Adrenal gland (tissue), 12 donors: ENCODE results near the gene ASCL3. TPM values are rescaled to one million over a fixed set of nuclear protein-coding genes. Genes with fewer than 3 reads are reported as not detected.

Source experiments
- DNase-seq, 7 donors: peaks; one replicate each; pipeline ENCODE4 v3.0.0-alpha.2; 2019 to 2020
- H3K27ac ChIP-seq, 5 donors: fragments of 200-600 bp; sonication (generic) in 4 of 5; 1 replicate in 3 of 5; 2 replicates in 2 of 5; pipeline versions ENCODE4 v1.5.1 to v1.8.0; 2016 to 2020; ENCODE audit warnings: mild to moderate bottlenecking in 1 of 5
- H3K27me3 ChIP-seq: fragments of 200-600 bp; 2 replicates; pipeline ENCODE4 v1.8.0; 2021
- H3K36me3 ChIP-seq, 2 donors: fragments of 200-600 bp; replicated peaks in 1 of 2; 1 replicate in 1 of 2; 2 replicates in 1 of 2; pipeline versions ENCODE4 v1.5.1 to v1.8.0; 2018 to 2022
- H3K4me1 ChIP-seq, 2 donors: fragments of 200-600 bp; replicated peaks in 1 of 2; 1 replicate in 1 of 2; 2 replicates in 1 of 2; pipeline versions ENCODE4 v1.5.1 to v1.8.0; 2018 to 2021
- H3K4me3 ChIP-seq, 4 donors: fragments of 200-600 bp; sonication (generic) in 3 of 4; one replicate each; pipeline ENCODE4 v1.5.1; 2016 to 2018
- H3K9me3 ChIP-seq, 3 donors: fragments of 200-600 bp; sonication (generic) in 1 of 3; replicated peaks in 1 of 3; 1 replicate in 2 of 3; 2 replicates in 1 of 3; pipeline versions ENCODE4 v1.5.1 to v1.8.0; 2016 to 2021
- CTCF ChIP-seq, 6 experiments: fragments of 450-650 bp in 4 of 6; fragments of 200-600 bp in 2 of 6; sonication (generic) in 1 of 6; IDR thresholded peaks; 1 replicate in 5 of 6; 2 replicates in 1 of 6; pipeline versions ENCODE4 v1.5.1 to v1.8.0; 2016 to 2021; ENCODE audit warnings: antibody characterized with exemption in 6 of 6, mild to moderate bottlenecking in 2 of 6, moderate library complexity in 1 of 6
- POLR2A ChIP-seq, 2 donors: fragments of 450-650 bp; IDR thresholded peaks; one replicate each; pipeline ENCODE4 v1.6.1; 2017; ENCODE audit warnings: antibody characterized with exemption in 2 of 2, mild to moderate bottlenecking in 2 of 2, moderate library complexity in 1 of 2
- WGBS, 4 donors: extraction: QIAGEN DNeasy Blood & Tissue Kit in 2 of 4; methylation state at CpG; one replicate each; pipeline versions ENCODE4 v1.1.5 to v1.1.7; 2013 to 2017; 5-methylcytosine and 5-hydroxymethylcytosine counted together
- intact Hi-C, 2 donors: fragments of 100-400 bp; cut with DNase I; formaldehyde crosslinking; loops; one replicate each; pipeline versions ENCODE4 v1.14.1 to v1.15.0; 2022 to 2023
- polyA plus RNA-seq, 3 donors: library from polyadenylated mRNA; stranded (reverse); fragments of 200-250 nt in 2 of 3; fragments of 350-450 nt in 1 of 3; fragmentation: Illumina TruSeq in 1 of 3; extraction: RNeasy Lipid Tissue Mini Kit (QIAGEN cat#74804) in 1 of 3; gene quantifications; one replicate each; pipeline ENCODE4 v1.2.3, GENCODE V29; 2013 to 2014
- total RNA-seq, 9 donors: library from RNA; depleted of rRNA in 4 of 9; stranded (reverse); fragments of >200 nt in 4 of 9; fragments of 120-200 nt in 1 of 9; fragmentation: NEBNext Ultra II Directional in 1 of 9; extraction: Animal tissue kit (Norgen Biotek cat#: 25700) in 1 of 9; gene quantifications; one replicate each; pipeline versions ENCODE4 v1.1.0 to v1.2.4, GENCODE V29; 2013 to 2023
- donor health status: healthy with polysubstance abuse.
- donor health status: Bipolar disorder and iron deficiency.
- donor health status: DM: yes; HTN: yes; CAD: no.
- donor health status: DM: no; HTN: no; CAD: no.
- donor health status: DM: no; HTN: no; CAD: no.
- donor health status: DM: yes; HTN: yes; CAD: no.

Gene ASCL3
- total and polyA plus RNA-seq, 12 donors = not detected

- Histone ChIP-seq H3K36me3 (peaks cover 0 to 12% of the 10 kb centered on the region in 2 donors), H3K4me1 (no peaks in the 10 kb centered on the region), H3K27ac (no peak overlapping the region), H3K27me3 (no peaks in the 10 kb centered on the region), H3K4me3 (no peak overlapping the region), H3K9me3 (no peaks in the 10 kb centered on the region)
- intact Hi-C loops = no loop called here
- 81 to 93% (median 87%) methylated on average over 5 of the region's 5 CpGs for WGBS, 4 donors
- no peak for DNase-seq
- TF ChIP-seq POLR2A (IDR thresholded peaks at IDR 0.05) (no peak), CTCF (IDR thresholded peaks at IDR 0.05) (no peak)
These were observed 15.6 kb downstream of the ASCL3 start for GRCh38 chr11:8927233-8927632.

- TF ChIP-seq POLR2A (IDR thresholded peaks at IDR 0.05) (no peak), CTCF (IDR thresholded peaks at IDR 0.05) (no peak)
- intact Hi-C loops = no loop called here
These were observed 16.6 kb downstream of the ASCL3 start for GRCh38 chr11:8926236-8926635.

GRCh38 chr11:8925711-8926110 is 17.1 kb downstream of the ASCL3 start:
- WGBS, 4 donors = 89 to 100% (median 96%) methylated on average over 3 to 5 of the region's 5 CpGs
- no peak for TF ChIP-seq POLR2A (IDR thresholded peaks at IDR 0.05)
- TF ChIP-seq CTCF (IDR thresholded peaks at IDR 0.05) = no peak
- DNase-seq = no peak
- H3K27me3 ChIP-seq = no peaks in the 10 kb centered on the region
- peaks cover 0 to 28% of the 10 kb centered on the region in 2 donors for H3K36me3 ChIP-seq
- no peak overlapping the region for H3K4me3 ChIP-seq
- no peaks in the 10 kb centered on the region for H3K9me3 ChIP-seq
- H3K4me1 ChIP-seq = no peaks in the 10 kb centered on the region
- intact Hi-C loops = no loop called here
- H3K27ac ChIP-seq = no peak overlapping the region

More at GRCh38 chr11:8926236-8926635, 16.6 kb downstream of the ASCL3 start:
- H3K4me3 ChIP-seq = no peak overlapping the region
- no peak for DNase-seq
- no peaks in the 10 kb centered on the region for H3K4me1 ChIP-seq
- H3K9me3 ChIP-seq = no peaks in the 10 kb centered on the region
- H3K27me3 ChIP-seq = no peaks in the 10 kb centered on the region
- H3K36me3 ChIP-seq = peaks cover 0 to 22% of the 10 kb centered on the region in 2 donors
- 97 to 100% (median 98%) methylated on average over 1 to 5 of the region's 5 CpGs for WGBS, 4 donors
- H3K27ac ChIP-seq = no peak overlapping the region

GRCh38 chr11:8922691-8923090 is 20.1 kb downstream of the ASCL3 start:
- intact Hi-C loops = loop anchor here in 1 of 2 donors (5.0 kb wide), 1 partner anchor 210 kb away; no protein-coding TSS in a partner anchor
- no peak overlapping the region for H3K27ac ChIP-seq
- no peaks in the 10 kb centered on the region for H3K9me3 ChIP-seq
- no peaks in the 10 kb centered on the region for H3K4me1 ChIP-seq
- no peaks in the 10 kb centered on the region for H3K27me3 ChIP-seq
- peaks cover 0 to 58% of the 10 kb centered on the region in 2 donors for H3K36me3 ChIP-seq
- no peak for DNase-seq
- H3K4me3 ChIP-seq = no peak overlapping the region
- TF ChIP-seq CTCF (IDR thresholded peaks at IDR 0.05) (no peak), POLR2A (IDR thresholded peaks at IDR 0.05) (no peak)
- WGBS, 4 donors = 85 to 97% (median 93%) methylated on average over 5 of the region's 5 CpGs
